Lung (tissue), 12 donors: Measurements from ENCODE around the gene LYPD6. TPM values are rescaled to one million over a fixed set of nuclear protein-coding genes. Genes with fewer than 3 reads are reported as not detected.

Source experiments
- ATAC-seq: fragments of 200-7000 bp; cut with Tn5 transposase; one replicate; pipeline ENCODE4 v1.9.1; 2020; ENCODE audit warnings: moderate number of reproducible peaks; ENCODE audit not compliant: insufficient read depth, low FRiP score
- DNase-seq, 3 donors: peaks; one replicate each; pipeline ENCODE4 v3.0.0-alpha.2; 2013 to 2017
- H3K27ac ChIP-seq, 2 donors: one replicate each; pipeline ENCODE4 v1.5.1; 2013; ENCODE audit warnings: mild to moderate bottlenecking in 2 of 2, moderate library complexity in 2 of 2, control low read depth in 1 of 2, inconsistent platforms in 1 of 2, low read depth in 1 of 2, low read length in 1 of 2
- H3K27me3 ChIP-seq, 3 donors: one replicate each; pipeline ENCODE4 v1.5.1; 2013; ENCODE audit warnings: low read length in 2 of 3; ENCODE audit not compliant: control insufficient read depth in 3 of 3, insufficient read depth in 3 of 3
- H3K36me3 ChIP-seq, 4 donors: one replicate each; pipeline ENCODE4 v1.5.1; 2013; ENCODE audit warnings: low read length in 4 of 4, mild to moderate bottlenecking in 1 of 4, moderate library complexity in 1 of 4; ENCODE audit not compliant: control insufficient read depth in 4 of 4, insufficient read depth in 4 of 4
- H3K4me1 ChIP-seq, 5 donors: one replicate each; pipeline ENCODE4 v1.5.1; 2013; ENCODE audit warnings: low read length in 5 of 5, mild to moderate bottlenecking in 2 of 5, moderate library complexity in 1 of 5; ENCODE audit not compliant: control insufficient read depth in 5 of 5, insufficient read depth in 5 of 5
- H3K4me3 ChIP-seq: one replicate; pipeline ENCODE4 v1.5.1; 2013; ENCODE audit warnings: mild to moderate bottlenecking, control low read depth, moderate library complexity
- H3K9ac ChIP-seq, 2 donors: one replicate each; pipeline ENCODE4 v1.5.1; 2013; ENCODE audit warnings: low read length in 2 of 2, control low read depth in 1 of 2; ENCODE audit not compliant: insufficient read depth in 1 of 2
- H3K9me3 ChIP-seq, 4 donors: one replicate each; pipeline ENCODE4 v1.5.1; 2013; ENCODE audit warnings: low read length in 3 of 4, mild to moderate bottlenecking in 1 of 4, moderate library complexity in 1 of 4; ENCODE audit not compliant: control insufficient read depth in 4 of 4, insufficient read depth in 3 of 4
- WGBS, 2 donors: extraction: QIAGEN DNeasy Blood & Tissue Kit; methylation state at CpG; one replicate each; pipeline ENCODE4 v1.1.7; 2013; 5-methylcytosine and 5-hydroxymethylcytosine counted together
- polyA plus RNA-seq, 2 donors: library from polyadenylated mRNA; stranded (reverse); fragments of 200-250 nt; gene quantifications; one replicate each; pipeline ENCODE4 v1.2.1, GENCODE V29; 2013
- total RNA-seq, 2 donors: library from RNA; depleted of rRNA in 1 of 2; stranded (reverse); fragments of >200 nt in 1 of 2; gene quantifications; one replicate each; pipeline ENCODE4 v1.2.1, GENCODE V29; 2014 to 2021
- TF ChIP-seq, protein P1 (sequence below): IDR thresholded peaks from 2 replicates; pipeline ENCODE4 v1.5.1; 2012; ENCODE audit warnings: mild to moderate bottlenecking; ENCODE audit errors: control extremely low read depth, extremely low read depth
- donor health status: control.
- donor health status: control.
- donor health status: Bipolar disorder and iron deficiency.
- donor health status: healthy.
- donor health status: DM: yes; HTN: yes; CAD: no.

LYPD6 gene
- total and polyA plus RNA-seq, 4 donors = 0.16 to 6.3 (median 0.48) TPM

GRCh38 chr2:149394864-149395263, 64.5 kb downstream of the LYPD6 start:
- 92 to 93% methylated on average over 2 of the region's 2 CpGs for WGBS, 2 donors
- Histone ChIP-seq H3K9me3 (no peaks in the 10 kb centered on the region), H3K27ac (no peak overlapping the region), H3K4me1 (peaks cover 0 to 1% (median under 1%) of the 10 kb centered on the region in 5 donors), H3K4me3 (no peak overlapping the region), H3K36me3 (peaks cover 0 to 5% (median 0%) of the 10 kb centered on the region in 4 donors), H3K9ac (no peak overlapping the region), H3K27me3 (peaks cover 0 to 3% (median 2%) of the 10 kb centered on the region in 3 donors)
- ATAC-seq = no peak
- no peak for DNase-seq
- TF ChIP-seq, protein P1, sequence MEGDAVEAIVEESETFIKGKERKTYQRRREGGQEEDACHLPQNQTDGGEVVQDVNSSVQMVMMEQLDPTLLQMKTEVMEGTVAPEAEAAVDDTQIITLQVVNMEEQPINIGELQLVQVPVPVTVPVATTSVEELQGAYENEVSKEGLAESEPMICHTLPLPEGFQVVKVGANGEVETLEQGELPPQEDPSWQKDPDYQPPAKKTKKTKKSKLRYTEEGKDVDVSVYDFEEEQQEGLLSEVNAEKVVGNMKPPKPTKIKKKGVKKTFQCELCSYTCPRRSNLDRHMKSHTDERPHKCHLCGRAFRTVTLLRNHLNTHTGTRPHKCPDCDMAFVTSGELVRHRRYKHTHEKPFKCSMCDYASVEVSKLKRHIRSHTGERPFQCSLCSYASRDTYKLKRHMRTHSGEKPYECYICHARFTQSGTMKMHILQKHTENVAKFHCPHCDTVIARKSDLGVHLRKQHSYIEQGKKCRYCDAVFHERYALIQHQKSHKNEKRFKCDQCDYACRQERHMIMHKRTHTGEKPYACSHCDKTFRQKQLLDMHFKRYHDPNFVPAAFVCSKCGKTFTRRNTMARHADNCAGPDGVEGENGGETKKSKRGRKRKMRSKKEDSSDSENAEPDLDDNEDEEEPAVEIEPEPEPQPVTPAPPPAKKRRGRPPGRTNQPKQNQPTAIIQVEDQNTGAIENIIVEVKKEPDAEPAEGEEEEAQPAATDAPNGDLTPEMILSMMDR = no peak

DNA sequence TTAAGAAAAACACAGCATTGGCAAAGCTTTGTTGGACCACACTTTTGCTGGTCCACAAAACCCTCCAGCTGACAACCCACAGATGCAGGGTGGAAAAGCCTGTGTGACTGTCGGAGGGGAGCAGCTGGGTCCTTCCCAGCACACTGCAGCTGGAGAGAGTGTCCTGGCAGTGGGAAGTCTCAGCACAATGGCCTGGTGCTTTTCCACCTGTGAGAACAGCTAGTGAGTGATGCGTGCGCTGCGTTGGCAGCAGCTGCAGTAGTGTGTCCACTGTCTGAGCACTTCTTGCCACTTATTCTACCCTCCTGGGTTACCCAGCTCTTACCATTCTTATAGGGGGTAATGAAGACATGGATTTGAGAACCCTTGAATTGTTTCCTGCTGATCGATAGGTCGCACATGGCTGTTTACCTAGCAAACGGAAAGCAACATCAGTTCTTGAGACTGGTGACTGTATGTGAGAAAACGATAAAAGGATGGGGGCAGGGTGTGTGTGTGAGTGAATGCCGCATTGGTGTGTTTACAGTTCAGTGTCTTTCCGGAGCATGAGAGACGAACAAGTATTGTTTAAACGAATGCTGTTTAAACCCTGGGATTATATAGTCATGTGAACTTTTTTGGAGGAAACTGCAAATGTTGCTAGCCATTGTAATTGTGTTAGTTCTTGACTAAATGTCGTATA, 69.7 kb downstream of the LYPD6 start:
- 42 to 62% methylated on average over 13 of the region's 13 CpGs for WGBS, 2 donors
- ATAC-seq = no peak

GRCh38 chr2:149400997-149401396, 70.6 kb downstream of the LYPD6 start:
- Histone ChIP-seq H3K4me1 (peaks cover 0 to 11% (median 1%) of the 10 kb centered on the region in 5 donors), H3K27ac (no peak overlapping the region), H3K36me3 (peaks cover 0 to 5% (median under 1%) of the 10 kb centered on the region in 4 donors), H3K4me3 (no peak overlapping the region), H3K27me3 (peaks cover 0 to 7% (median 2%) of the 10 kb centered on the region in 3 donors), H3K9ac (no peak overlapping the region), H3K9me3 (no peaks in the 10 kb centered on the region)
- ATAC-seq = no peak
- WGBS, 2 donors = 95 to 100% methylated on average over 2 of the region's 2 CpGs
- no peak for DNase-seq
- TF ChIP-seq, protein P1 = no peak

More for the DNA sequence above, 69.7 kb downstream of the LYPD6 start:
- peaks cover 0 to 7% (median 2%) of the 10 kb centered on the region in 3 donors for H3K27me3 ChIP-seq
- peaks cover 0 to 11% (median 1%) of the 10 kb centered on the region in 5 donors for H3K4me1 ChIP-seq
- no peak overlapping the region for H3K4me3 ChIP-seq
- no peaks in the 10 kb centered on the region for H3K9me3 ChIP-seq
- TF ChIP-seq, protein P1 = no peak
- H3K27ac ChIP-seq = no peak overlapping the region
- peaks cover 0 to 5% (median under 1%) of the 10 kb centered on the region in 4 donors for H3K36me3 ChIP-seq
- no peak overlapping the region for H3K9ac ChIP-seq
- peak; percentile 27 to 76 (median 61) for DNase-seq
